Stimulated activated CD4-positive, alpha-beta T cell treated with anti-CD3 and anti-CD28 coated beads, Interleukin-2, amount 100 ng/mL, for 24 hours (primary cell): ENCODE data around the gene SGSH.

Experiments used
- DNase-seq, 2 donors: peaks; one replicate each; pipeline ENCODE4 v3.0.0-alpha.2; 2020

Gene SGSH

GRCh38 chr17:80182118-80182844 lies 37.9 kb downstream of the SGSH start:
- no peak for DNase-seq

DNA sequence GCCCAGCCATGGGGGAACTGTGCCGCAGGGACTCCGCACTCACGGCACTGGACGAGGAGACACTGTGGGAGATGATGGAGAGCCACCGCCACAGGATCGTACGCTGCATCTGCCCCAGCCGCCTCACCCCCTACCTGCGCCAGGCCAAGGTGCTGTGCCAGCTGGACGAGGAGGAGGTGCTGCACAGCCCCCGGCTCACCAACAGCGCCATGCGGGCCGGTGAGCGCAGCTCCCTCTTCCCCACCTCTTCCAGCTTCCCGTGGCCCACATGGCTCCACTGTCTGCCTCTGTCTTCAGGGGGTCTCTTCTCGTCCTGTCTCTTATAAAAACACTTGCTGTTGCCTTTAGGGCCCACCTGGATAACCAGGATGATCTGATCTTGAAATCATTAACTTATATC lies 38.7 kb downstream of the SGSH start:
- DNase-seq: no peak

- no peak for DNase-seq
Measured at GRCh38 chr17:80180192-80180591, 39.9 kb downstream of the SGSH start.

DNA sequence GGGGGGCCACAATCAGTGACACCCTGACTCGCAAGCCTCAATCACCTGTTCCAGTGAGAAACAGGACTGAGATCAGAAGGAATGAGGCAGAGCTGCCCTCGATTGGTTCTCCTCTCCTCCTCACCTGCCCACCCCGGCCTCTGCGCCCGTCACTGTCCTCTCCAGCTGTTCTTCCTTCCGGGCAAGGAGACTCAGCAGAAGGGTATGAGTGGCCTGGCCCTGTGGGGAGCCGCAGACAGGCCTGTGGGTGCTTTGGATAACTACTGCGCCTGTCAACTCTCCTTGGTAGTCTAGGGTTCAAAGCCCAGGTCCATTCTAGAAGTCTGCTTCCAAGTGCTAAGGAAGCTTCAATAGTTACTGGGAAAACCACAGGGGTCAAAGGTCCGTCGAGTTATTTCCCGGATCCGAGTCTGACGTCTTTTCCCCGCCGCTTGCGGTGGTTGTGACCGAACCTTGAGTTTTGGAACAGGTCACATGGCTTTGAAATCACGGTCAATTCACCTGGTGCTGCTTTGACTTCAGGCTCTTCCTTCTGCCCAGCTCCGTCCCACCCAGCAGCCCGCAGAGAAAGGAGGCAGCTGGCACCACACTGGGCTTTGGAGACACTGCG lies 42.0 kb downstream of the SGSH start:
- DNase-seq: no peak

GRCh38 chr17:80176757-80177156 lies 43.4 kb downstream of the SGSH start:
- no peak for DNase-seq

DNA sequence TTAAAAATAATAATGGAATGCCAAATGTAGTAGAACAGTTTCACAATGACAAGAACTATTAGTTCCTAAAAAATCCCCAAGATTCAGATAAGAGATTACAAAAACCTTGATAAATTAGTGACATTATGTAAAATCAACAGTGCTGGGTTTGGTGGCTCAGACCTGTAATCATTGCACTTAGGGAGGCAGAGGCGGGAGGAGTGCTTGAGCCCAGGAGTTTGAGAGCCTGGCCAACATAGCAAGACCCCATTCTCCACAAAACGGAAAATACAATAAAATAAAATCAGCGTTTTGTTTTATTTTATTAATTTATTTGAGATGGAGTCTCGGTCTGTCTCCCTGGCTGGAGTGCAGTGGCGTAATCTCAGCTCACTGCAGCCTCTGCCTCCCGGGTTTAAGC lies 46.2 kb downstream of the SGSH start:
- DNase-seq: no peak

- DNase-seq: no peak
Measured at GRCh38 chr17:80173126-80173525, 47.0 kb downstream of the SGSH start.

- no peak for DNase-seq
Measured at GRCh38 chr17:80171681-80172080, 48.5 kb downstream of the SGSH start.

DNA sequence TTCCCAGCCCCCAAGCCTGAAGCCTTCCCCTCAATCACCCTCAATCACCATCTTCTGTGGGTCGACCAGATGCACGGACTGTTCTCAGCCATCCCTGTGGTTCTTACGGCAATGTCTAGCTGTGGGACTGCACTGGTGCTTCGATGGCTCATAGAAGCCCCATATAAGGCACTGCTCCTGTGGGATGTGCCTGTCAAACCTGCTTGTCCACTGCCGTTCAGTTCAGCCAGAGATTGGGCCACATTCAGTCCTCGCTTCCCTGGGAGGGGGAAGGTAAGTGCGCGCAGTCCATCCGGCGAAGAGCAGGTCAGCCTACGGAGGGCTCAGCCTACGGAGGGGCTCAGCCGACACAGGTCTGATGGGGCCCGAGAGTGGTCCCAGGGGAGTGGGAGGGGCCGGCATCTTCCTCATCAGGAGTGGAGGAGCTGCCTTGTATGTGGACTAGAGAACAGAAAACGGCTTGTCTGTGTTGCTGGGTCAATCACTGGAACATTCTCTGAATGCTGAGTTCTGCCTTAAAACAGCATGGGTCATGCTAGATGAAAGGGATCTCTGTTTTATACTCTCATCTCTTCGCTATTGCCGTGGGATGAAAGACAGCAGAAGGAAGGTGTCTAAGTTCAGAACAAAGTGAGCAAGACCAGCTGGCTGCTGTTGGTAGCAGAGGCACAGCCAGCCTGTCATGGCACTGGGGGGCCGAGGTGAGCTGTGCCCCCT lies 50.2 kb downstream of the SGSH start, which contains the start of gene CARD14:
Gene CARD14 (plus strand): TSS at position 247 of the 717 bp plus-strand sequence. CDS start 11,409 bp downstream, outside the sequence.
- DNase-seq: no peak

DNA sequence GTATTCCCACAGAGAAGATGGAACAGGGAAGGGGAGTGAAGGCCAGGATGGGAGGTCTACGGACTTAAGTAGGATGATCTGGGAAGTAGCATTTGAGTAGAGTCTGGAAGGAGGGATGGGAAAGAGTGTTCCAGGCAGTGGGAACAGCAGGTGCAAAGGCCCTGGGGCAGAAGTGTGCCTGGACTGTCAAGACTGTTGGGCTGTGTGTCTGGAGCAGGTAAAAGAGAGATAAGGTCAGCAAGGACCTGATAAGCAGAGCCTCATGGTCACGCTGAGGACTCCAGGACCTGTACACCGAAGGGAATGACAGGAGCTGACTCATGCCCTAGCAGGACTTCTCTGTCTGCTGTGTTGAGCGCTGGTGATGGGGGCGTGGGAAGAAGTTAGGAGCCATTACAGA lies 51.0 kb downstream of the SGSH start:
- DNase-seq: no peak

- no peak for DNase-seq
Measured at GRCh38 chr17:80168371-80168770, 51.8 kb downstream of the SGSH start.

DNA sequence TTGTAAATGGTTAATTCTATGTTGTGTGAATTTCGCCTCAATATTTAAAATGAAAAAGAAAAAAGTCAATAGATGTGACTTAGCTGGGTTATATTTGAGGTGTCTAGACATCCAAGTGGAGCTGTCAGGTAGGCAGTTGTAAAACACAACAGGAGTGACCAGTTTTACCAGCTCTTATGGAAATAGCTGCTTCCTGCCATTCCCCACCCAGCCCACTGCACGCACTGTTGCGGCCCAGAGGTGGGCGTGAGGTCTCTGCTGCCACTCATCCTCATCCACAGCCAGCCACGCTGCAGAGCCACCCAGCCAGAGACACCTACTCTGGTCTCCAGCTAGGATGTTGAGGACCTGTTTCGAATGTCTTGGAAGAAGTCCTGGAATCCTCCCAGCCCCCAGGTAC lies 53.7 kb downstream of the SGSH start:
- DNase-seq: no peak

DNA sequence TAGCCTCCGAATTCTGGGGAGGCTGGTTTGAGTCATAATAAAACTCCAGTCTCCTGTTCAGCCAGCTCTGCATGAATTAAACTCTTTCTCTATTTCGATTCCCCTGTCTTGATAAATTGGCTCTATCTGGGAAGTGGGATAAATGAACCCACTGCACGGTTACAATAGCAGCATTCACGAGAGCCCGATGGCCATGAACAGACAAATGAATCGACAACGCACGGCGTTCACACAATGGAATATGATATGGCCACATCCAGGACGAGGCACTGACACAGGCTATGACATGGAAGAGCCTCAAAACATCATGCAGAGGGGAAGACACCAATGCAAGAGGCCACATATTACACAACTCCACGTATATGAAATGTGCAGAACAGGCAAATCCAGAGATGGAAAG lies 55.9 kb downstream of the SGSH start:
- DNase-seq: no peak

DNA sequence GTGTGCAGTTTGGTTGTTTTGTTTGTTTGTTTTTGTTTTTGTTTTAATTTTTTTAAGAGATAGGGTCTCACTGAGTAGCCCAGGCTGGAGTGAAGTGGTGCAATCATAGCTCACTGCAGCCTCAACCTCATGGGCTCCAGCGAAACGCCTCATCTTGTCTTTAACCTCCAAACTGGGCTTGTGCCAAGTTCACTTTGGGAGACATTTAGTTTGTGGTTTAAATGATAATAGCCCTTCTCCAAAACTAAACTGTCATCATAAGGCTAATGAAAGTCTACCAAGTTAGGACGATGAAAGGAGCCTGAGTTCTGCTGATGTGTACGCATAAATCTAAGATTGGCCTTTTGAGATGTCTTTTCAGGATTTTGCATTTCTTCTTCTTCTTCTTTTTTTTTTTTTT lies 56.8 kb downstream of the SGSH start:
- no peak for DNase-seq

- DNase-seq: no peak
Measured at GRCh38 chr17:80160536-80160935, 59.6 kb downstream of the SGSH start.
